Cardiac fibroblast (primary cell): ENCODE measurements around the gene RNF213.
"Not testable (repeated sequence)": the region's sequence is repeated elsewhere in the genome, so short reads cannot be mapped to it uniquely, and the experiment has no call there.

Experiments used
- DNase-seq, 2 donors: peaks; one replicate each; pipeline versions ENCODE4 v3.0.0 to v3.0.0-alpha.2; 2010; ENCODE audit warnings: low read depth in 2 of 2
- H3K4me3 ChIP-seq, 2 donors: replicated peaks in 1 of 2; 1 replicate in 1 of 2; 2 replicates in 1 of 2; pipeline ENCODE4 v1.5.1; 2011; ENCODE audit warnings: low read depth in 2 of 2, low read length in 2 of 2, mild to moderate bottlenecking in 2 of 2, moderate library complexity in 1 of 2
- CTCF ChIP-seq: IDR thresholded peaks from one replicate; pipeline ENCODE4 v1.5.1; 2011; ENCODE audit warnings: low read depth, mild to moderate bottlenecking, low read length, inconsistent platforms

The RNF213 gene

GRCh38 chr17:80397686-80398085 is 137.0 kb downstream of the RNF213 start:
- no peak overlapping the region for H3K4me3 ChIP-seq
- TF ChIP-seq CTCF: no peak

GRCh38 chr17:80401086-80401485 is 140.4 kb downstream of the RNF213 start:
- not testable (repeated sequence) for DNase-seq

More at GRCh38 chr17:80397686-80398085, 137.0 kb downstream of the RNF213 start:
- DNase-seq: no peak

GRCh38 chr17:80402102-80402501 is 141.4 kb downstream of the RNF213 start:
- H3K4me3 ChIP-seq, DNase-seq: not testable (repeated sequence)

More at GRCh38 chr17:80401086-80401485, 140.4 kb downstream of the RNF213 start:
- not testable (repeated sequence) for H3K4me3 ChIP-seq

GRCh38 chr17:80402959-80403358 is 142.3 kb downstream of the RNF213 start:
- TF ChIP-seq CTCF: no peak
- no peak for DNase-seq
- H3K4me3 ChIP-seq: no peak overlapping the region

- TF ChIP-seq CTCF: no peak
- no peak for DNase-seq
- H3K4me3 ChIP-seq: no peak overlapping the region
These were observed 145.5 kb downstream of the RNF213 start for GRCh38 chr17:80406146-80406545.

GRCh38 chr17:80407917-80408316 is 147.3 kb downstream of the RNF213 start:
- H3K4me3 ChIP-seq, DNase-seq: not testable (repeated sequence)

- H3K4me3 ChIP-seq: no peak overlapping the region
- DNase-seq: peak; percentile 11 to 22
- no peak for TF ChIP-seq CTCF
These were observed 148.2 kb downstream of the RNF213 start for GRCh38 chr17:80408872-80409271.

- TF ChIP-seq CTCF: no peak
- DNase-seq: no peak
- no peak overlapping the region for H3K4me3 ChIP-seq
These were observed 149.0 kb downstream of the RNF213 start for GRCh38 chr17:80409626-80410025.

- not testable (repeated sequence) for H3K4me3 ChIP-seq, DNase-seq
These were observed 149.9 kb downstream of the RNF213 start for GRCh38 chr17:80410441-80411087.
